ENCODE measurements around the gene AKT1.
A peak's percentile ranks its signal among the peaks of the same experiment; 100 is the strongest.
"Not testable (repeated sequence)": the region's sequence is repeated elsewhere in the genome, so short reads cannot be mapped to it uniquely, and the experiment has no call there.

The AKT1 gene

DNA sequence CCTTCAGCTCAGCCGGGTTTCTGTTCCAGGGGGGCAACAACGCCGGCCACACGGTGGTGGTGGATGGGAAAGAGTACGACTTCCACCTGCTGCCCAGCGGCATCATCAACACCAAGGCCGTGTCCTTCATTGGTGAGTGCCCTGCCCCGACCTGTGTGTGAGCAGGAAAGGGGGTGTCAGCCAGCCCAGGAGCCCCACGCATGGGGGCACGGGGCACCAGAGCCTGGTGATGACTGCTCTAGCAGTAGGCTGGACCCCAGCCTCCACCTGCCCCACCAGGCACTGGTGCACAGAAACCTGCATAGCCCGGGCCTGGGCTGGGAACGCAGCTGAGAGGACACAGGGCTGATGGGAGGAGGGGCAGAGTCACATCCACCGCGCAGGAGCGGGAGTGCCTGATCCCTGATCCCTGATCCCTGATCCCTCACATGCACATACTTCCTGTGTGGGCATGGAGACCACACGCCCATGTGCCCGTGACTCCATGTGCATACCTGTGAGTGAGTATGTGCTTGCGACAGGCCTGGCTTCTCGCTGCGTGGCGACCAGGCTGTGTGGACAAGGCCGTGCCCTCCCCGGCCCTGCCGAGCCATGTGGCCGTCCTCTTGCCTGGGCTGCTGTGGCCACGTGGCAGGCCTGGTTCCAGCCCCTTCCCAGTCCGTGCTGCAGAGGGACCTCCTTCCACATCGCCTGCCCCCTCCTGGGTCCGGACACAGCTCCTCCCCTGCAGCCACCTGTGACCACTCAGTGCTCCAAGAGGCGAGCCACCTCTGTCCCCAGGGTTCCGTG, 60.4 kb downstream of the AKT1 start:
- DNase-seq: no peak

DNA sequence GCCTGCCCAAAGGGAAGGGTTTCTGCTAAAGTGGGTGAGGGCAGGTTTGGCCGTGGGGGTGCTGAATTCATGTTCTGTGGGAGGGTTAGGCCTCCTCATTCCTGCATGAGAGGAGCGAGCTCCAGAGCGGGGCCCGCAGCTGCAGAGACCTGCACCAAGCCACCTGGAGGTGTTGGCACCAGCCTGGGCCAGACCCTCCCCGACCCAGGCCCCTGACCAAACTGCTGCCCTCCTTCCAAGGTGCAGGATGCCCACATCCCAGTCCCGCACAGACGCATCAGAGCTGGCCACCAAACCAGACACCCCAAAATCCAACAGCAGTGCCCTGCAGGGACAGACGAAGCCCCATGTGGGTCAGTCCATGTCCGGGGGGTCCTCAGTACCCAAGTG, 61.0 kb downstream of the AKT1 start:
- DNase-seq: no peak

- no peak for DNase-seq
These were observed 61.4 kb downstream of the AKT1 start for GRCh38 chr14:104734051-104734587.

DNA sequence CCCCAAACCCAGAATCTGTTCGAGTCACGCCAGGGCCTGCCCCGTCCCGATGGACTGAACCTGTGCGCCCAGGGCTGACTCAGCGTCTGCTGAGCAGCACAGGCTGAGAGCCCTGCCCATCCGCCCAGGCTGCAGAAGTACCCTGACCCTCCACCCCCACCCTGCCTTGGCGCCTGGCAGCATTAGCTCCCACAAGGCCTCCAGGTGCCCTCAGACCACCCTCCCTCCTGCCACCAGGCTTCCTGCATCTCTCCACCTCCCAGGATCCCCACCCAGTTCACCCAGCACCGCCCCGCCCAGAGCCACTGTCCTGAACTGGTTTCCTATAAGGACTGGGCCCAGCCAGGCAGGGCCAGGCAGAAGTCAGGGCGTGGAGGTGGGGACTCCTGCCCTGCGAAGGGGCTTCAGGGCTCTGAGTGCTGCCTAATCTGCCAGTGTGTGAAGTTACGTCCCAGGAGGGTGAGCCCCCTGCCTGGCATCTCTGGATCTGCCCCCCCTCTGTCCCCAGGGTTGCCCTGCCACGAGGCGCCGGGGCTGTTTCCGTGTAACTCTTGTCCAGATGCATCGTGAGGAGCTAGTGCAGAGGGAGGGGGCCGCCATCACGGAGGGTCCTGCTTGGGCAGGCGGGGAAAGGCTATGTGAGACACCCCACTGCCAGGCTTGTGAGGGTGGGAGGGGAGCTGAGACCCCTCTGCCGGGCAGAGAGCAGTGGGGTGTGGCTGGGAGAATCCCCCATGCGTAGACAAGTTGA, 62.4 kb downstream of the AKT1 start:
- no peak for DNase-seq

- peak; percentile 81 for DNase-seq
These were observed 63.2 kb downstream of the AKT1 start for GRCh38 chr14:104732355-104732804.

GRCh38 chr14:104731320-104732294, 63.9 kb downstream of the AKT1 start:
- peak; percentile 29 for DNase-seq

DNA sequence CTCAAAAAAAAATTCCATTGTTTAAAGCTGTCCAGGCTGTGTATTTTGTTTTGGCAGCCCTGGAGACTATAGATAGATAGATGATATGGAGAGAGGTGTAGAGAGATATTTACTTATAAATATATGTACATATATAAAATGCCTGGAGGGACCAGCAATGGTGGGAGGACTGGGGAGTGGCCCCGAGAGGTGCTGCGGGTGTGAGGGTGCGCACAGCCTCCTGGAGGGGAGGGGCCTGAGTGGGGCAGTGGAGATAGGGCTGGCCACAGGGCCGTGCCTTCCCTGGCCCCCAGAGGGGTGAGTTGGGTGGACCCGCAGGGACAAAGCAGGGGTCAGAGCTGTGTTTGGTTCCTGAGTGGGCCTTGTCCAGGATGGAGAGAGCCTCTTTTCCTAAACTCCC, 65.1 kb downstream of the AKT1 start:
- DNase-seq: no peak

DNA sequence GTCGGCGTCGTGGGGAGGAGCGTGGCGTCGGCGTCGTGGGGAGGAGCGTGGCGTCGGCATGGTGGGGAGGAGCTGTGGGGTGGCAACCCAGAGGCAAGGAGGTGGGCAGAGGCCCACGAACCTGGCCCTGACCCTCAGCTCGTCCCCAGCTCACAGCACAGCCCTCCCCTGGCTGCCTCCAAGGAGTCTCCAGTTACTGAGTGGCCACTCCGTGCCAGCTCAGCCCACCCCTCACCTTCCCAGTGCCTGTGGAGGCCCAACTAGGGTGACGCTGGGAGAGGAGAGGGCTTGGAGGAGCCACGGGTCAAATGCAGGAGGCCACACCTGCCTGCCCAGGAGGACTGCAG, 65.7 kb downstream of the AKT1 start:
- no peak for DNase-seq

DNA sequence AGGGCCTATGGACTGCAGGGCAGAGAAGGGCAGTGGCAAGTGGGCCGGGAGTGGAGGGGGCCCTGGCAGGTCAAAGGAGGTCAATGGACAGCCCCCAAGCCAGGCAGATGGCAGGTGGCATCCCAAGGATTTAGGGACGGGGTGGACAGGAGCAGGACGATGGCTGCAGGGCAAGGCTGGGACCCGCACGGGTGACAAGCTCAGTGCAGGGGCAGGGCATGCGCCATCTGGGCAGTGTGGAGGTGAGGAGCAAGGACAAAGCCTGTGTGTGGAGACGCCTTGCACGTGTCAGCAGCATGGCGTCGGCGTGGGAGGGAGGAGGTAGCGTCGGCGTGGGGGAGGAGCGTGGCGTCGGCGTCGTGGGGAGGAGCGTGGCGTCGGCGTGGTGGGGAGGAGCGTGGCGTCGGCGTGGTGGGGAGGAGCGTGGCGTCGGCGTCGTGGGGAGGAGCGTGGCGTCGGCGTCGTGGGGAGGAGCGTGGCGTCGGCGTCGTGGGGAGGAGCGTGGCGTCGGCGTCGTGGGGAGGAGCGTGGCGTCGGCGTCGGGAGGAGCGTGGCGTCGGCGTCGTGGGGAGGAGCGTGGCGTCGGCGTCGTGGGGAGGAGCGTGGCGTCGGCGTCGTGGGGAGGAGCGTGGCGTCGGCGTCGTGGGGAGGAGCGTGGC, 66.2 kb downstream of the AKT1 start:
- DNase-seq: not testable (repeated sequence)

DNA sequence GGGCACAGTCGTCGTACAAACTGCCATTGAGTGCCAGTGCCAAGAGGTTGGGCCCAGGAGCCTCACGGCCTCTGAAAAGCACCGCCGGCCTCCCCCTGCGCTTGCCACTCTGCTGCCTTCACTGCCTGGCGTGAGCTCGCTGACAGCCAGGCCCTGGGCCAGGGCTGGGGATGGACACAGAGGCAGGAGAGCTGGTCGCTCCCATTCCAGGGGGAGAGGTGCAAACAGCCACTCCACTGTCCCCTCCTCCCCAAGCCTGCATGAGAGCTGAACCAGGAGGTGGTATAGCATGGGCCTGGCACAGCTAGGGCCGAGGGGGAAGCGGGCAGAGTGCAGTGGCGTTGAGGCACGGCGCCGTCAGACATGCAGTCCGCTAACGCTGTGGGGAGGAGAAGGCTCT, 66.9 kb downstream of the AKT1 start:
- no peak for DNase-seq

DNA sequence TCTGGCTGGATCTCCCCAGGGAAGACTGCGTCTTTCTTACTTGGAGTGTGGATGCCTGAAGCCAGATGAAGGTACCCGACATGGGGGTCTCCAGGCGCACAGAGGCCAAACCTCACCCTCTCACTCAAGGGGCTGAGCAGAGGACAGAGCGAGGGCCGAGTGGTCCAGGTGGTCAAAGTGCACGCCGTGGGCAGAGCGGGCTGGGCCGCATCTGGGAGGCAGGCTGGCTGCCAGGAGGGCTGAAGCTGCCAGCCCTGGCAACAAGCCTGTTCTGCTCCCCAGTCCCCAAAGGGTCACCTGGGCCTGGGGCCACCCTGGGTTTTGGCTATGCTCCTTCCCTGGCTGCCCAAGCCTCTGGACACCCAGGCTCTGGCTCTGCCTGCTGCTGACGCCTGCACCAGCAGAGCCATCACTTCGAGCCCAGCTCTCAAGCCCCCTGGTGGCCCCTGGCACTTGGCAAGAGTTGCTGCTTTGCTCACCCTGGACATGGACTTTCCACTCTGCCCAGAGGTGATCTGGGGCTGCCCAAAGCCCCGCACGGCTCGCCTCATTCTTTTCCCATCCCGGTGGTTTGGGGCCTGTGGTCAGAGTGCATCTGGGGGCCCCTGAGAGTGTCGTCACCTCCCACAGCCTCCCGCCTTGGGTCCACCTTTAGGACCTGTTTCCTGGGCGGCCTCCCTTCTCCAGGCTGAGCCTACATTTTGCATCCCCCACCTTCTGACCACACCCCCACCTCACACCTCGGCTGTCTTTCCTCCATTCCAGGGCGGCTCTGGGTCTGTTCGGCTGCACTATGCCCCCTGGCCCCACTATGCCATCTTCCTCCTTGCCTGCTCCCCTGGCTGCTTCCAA, 68.7 kb downstream of the AKT1 start:
- no peak for DNase-seq

DNA sequence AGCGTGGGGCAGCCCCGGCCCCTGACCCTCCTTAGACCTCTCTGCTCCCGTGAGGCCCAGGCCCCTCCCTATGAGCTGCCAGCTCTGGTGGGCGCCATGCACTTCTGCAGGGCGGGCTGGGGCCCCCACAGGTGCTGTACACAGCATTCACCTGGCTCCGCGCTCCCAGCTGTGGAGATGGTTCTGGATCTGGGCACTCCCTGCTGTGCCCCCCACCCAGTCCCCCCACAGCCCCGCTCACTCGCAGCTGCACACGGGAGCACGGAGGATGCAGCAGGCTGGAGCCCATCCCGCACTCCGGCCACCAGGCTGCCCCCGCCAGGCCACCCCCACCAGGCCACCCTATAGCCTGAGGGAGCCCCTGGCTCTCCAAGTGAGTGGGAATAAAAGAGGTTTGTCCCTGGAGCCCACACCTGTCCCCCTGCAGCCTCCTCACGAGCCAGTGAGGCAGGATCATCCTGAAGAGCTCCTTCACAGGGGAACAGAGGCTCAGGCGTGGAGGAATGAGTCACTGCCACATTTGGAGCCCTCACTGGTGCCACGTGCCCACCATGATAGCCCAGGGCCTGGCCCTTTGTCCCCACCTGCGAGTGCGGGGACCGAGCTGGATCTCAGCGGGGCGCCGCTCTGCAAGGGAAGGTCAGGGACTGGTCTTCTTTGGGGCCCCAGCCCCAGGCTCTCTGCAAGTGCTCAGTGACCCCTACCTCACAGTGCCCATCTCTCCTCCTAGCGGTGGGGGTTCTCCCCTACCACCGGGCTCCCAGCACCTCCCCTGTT, 69.6 kb downstream of the AKT1 start:
- DNase-seq: no peak

- DNase-seq: no peak
These were observed 70.4 kb downstream of the AKT1 start for GRCh38 chr14:104724981-104725771.

GRCh38 chr14:104724407-104724980, 71.1 kb downstream of the AKT1 start:
- DNase-seq: no peak

DNA sequence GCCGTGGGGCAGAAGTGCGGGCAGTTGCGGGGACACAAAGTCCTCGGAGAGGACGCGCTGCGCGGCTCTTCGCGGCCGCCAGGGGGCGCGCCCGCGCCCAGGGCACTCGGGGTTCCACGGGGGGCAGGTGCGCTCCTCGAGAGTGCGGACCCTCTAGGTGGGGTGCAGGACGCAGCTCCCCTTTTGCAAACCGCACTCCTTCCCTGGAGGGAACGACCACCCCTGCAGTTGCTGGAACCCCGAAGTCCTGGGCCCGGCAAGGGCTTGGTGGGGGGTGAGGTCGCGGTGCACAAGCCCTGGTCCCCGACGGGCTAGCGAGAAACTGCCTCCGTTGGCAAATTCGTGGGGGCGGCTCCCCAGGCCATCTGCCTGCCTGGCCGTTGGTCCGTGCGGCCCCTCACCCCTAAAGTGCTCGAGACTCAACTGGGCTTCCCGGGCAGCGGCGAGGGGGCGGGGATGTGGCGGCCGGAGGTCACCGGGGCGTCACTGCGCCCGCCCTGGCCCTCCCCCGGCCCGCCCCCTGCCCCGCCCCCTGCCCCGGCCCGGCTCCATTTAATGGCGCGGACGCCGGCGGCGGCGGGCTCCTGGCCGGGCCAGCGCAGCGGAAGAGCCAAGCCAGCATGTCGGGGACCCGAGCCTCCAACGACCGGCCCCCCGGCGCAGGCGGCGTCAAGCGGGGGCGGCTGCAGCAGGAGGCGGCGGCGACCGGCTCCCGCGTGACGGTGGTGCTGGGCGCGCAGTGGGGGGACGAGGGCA, 71.7 kb downstream of the AKT1 start, which contains the start of gene ADSS1:
Gene ADSS1 (plus strand): TSS at position 579 of the 756 bp plus-strand sequence. CDS start 42 bp downstream, at position 621.
- DNase-seq: peak; percentile 50

- DNase-seq: no peak
These were observed 72.5 kb downstream of the AKT1 start for GRCh38 chr14:104722938-104723650.
